HTR-8/SVneo (cell line): ENCODE results near the gene TRABD2B.

Source experiments
- DNase-seq: peaks from one replicate; pipeline ENCODE4 v3.0.0; 2011; ENCODE audit warnings: low spot score, mixed read lengths; ENCODE audit not compliant: insufficient read length
- FAIRE-seq: peaks from 2 replicates; lab custom pipeline; 2011; peaks lifted over from hg19 to GRCh38; lab: Jason Lieb, UNC

Gene TRABD2B

DNA sequence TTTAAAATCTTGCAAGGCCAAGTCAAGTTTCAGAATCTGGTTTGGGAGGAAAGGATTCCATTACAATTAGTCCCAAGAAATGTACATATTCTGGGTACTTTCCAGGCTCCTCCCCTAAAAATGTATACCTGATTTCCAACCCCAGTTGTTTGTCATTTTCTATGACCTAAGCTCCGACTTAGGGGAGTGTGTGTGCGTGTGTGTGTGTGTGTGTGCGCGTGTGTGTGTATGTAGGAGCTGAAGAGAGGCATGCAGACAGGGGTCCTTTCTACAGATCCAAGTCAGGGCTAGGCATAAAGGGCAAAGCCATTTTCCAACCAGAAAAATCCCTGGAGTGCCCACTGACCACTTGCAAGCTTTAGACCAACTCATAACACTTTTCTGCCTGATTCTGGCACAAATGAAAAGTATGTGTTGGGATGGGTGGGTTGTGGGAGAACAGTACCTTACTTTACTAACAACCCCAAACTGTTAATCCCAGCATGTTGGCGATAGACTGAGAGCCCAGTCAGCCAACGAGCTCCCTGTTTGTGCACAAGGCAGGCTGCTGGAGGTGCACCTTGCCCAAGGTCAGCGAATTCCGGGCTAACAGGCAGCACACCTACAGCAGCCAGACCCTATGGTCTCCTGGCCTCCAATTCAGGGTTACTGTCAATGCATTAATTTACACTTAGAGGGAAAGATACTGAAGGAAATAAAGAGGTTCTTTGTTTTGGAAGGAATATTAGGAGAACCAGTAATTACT is 1.7 kb downstream of the TRABD2B start:
- DNase-seq (no peak), FAIRE-seq (no peak)

DNA sequence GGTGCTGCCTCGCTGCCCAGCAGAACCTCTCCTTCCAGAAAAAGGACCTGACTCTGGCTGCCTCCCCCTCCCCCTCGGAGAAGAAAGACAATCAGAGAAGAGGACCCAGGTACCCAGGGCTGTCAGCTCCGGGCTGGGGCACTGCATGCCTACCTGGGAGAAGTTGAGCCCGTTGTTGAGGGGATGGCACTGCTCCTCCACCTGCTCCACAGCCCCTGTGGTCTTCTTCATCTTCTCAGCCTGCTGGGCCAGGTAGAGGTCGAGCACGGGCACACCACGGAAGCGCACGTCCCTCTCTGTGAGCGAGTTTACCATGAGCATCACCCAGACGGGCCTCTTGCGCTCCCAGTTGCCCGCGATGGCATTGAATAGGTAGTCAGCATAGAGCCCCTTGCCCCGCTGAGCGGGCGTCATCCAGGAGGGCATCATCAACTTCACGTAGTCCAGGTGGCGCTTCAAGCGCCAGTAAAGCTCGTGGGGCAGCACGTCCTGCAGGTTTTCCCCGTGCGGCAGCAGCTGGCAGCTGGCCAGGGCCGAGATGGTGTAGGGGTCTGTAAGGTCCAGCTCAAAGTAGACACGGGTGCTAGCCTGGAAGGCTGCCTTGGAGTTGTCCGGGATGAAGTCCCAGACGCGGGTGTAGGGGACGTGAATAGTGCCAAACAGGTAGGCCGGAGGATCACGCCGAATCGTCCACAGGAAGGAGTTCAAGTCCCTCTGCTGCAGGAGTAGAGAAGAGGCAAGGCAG is 3.1 kb downstream of the TRABD2B start:
- FAIRE-seq (no peak), DNase-seq (no peak)

DNA sequence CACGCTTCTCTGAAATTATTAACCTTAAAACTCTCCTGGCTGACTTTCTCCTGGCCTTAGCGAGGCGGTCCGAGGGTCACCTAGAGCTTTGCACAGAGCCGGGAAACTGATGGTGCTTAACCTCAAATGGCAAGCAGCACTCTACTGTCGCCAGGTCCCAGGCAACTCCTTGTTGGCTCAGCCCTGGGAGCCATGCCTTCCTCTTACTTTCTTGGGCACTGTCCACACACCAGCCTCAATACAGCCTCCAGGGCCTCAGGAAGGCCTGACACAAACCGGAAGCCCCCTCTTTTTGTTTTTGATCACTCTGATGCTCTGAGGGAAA is 3.8 kb downstream of the TRABD2B start:
- FAIRE-seq (no peak), DNase-seq (no peak)

DNA sequence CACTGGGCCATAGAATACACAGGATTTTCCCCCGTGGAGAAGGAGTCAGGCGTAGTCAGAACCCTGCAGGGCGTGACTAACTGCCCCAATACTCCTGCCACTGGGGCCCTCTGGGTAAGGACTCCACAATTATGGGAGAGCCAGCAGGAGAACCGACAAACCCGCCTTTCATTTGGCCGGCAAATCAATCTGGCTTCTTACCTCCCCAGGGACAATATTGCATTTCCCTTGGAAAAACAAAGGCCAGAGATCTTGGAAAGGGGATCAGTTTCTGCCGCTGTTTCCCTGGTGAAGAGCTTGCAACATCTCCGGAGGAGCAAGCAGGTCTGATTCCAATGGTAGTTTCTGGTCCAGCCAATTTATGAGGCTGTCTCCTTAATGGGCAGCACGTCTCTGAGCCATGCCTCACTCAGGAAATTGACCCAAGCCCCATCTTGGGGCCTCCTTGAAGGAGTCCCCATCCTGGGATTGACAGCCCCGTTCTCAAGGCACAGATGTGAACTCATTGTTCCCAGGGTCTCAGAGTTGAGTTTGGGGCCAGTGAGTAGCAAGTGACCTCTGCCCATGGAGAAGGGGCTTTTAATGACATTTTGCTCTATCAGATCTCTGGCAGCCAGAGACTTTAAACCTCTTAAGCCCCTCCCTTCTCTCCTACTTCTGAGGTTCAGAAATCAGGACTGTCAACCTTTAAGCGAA is 4.3 kb downstream of the TRABD2B start:
- no peak for FAIRE-seq
- no peak for DNase-seq

DNA sequence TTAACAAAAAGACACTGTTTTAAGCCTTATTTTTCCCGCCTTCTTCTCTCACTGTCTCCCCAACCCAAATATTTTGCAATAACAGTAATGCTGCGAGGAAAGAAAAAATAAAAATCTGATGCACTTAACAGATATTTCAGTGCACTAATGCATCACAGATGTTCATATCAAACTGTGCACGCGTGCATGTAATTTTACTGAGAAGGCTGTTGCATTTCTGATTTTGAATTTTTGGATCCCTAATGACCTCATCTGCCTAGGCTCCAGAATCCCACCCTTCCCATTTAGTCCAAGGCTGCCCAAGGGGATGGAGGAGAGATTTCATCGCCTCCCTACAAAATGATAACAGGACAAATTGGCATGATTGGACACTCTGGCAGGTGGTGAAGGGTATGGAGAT is 5.5 kb downstream of the TRABD2B start:
- FAIRE-seq: no peak
- DNase-seq: no peak

DNA sequence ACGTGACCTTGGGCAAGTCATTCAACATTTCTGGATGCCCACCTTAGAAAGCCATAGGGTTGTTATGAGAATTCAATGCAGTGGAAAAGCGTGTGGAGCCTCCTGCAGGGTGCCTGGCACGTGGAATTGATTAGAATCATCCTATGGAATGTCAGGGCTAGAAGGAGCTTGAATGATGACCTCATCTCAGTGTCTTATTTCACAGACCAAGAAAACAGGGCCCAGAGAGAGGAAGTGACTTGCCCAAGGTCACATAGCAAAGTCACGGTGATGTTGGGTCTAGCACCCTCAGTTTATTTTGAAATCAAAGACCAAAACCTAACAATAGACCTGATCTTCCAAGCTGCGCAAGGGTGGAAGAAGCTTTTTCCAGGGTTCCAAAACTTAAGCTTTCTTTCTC is 6.0 kb downstream of the TRABD2B start:
- DNase-seq: no peak
- FAIRE-seq: no peak

DNA sequence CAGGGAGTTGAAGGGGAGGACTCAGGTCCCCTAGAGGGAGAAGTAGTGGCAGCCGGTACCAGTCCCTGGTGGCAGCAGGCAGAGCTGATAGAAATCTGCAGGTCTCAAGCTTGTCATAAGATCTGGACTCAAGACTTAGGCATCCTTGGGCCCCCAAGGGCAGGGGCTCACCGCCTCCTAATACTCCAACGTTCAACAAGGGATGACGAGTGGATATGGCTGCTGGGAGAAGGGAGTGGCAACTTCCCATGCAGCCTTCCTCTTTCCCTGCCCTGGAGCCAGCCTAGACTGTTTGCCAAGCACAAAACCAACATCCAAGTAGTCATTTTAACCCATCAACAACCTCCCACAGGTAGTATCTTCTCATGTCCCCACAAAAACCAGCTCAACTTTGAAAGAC is 6.9 kb downstream of the TRABD2B start:
- FAIRE-seq: no peak
- no peak for DNase-seq

DNA sequence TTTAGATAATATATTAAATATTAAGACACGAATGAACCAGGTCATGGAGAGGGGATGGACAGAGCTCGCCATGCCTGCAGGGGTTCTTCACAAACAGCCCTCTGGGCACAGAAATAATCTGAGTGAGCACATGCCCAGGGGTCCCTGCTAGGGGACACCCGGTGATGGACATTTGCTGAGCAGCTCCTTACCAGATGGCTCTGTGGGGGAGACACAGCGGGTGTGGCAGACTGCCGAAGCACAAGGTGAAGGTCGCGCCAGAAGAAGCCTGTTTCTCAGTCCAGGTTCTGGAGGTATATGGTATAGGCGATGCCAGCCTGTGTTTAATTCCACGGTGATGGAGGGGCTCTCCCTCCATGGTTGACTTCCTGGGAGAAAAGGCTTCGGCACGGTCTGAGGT is 9.6 kb downstream of the TRABD2B start:
- no peak for DNase-seq

DNA sequence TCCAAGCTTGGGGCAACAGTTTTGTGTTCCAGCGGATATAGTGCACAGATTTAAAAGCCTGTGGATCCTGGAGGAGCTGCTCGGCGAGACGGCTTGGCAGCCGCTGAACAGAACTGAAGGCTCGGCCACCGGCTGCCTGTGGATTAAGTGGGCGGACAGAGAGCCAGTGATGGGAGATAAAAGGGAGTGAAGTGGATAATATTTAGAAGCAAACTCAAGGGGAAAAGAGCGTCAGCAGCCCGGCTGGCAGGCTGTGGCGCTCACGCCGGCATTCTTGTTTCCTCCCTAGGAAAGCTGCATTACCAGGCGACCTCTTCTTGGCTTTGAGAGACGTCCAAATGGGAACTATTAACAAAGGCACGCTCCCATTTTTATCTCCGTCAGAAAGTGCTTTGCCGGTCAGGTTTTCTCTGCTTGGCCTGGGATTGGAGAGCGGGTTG is 10.4 kb downstream of the TRABD2B start:
- DNase-seq (no peak), FAIRE-seq (no peak)

More for the DNA sequence above, 9.6 kb downstream of the TRABD2B start:
- no peak for FAIRE-seq

DNA sequence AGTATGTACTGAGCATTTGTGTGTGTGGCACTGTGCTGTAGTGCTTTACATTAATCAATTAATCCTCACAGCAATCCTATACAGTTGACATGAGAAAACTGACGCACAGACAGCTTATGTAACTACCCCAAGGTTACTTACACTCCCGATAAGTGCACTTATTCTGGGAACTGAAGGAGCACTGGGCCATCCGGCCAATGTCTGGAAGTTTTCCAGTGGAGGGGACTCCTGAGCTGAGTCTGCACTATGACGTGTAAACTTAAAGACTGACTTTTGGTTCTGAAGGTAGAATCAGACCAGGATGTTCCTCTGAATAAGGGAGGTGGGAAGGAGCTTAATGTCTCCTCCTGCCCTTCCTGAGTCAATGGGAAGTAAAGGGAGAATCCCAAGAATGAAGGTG is 12.2 kb downstream of the TRABD2B start:
- no peak for DNase-seq
- FAIRE-seq: no peak

DNA sequence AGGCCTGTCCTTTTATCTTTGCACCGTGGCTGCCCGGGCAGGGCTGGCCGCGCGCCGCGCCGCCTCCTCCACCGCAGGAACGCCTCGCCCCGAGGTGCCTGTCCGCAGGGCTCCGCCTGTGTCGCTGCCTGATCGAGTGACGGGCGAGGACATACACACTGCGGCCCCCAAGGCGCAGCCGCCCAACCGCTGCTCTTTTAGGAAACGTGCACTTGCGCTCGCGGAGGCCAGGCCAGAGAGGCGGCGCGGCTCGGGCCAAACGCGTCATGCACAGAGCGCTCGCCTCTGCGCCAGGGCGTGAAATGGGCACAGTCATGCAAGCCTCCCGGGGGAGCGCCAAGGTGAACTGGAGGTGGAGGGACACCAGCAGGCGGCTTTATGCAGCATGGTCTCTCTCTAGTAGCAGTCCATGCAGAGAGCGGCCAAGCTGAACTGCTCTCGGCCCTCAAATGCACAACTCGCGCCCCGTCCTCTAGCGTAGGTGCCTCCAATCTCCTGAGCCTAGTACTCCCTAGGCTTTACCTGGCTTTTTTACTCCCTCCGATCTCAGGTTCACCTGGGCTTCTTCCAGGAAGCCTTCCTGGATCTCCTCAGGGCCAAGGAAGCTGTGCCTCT is 12.9 kb downstream of the TRABD2B start:
- FAIRE-seq (no peak), DNase-seq (no peak)

DNA sequence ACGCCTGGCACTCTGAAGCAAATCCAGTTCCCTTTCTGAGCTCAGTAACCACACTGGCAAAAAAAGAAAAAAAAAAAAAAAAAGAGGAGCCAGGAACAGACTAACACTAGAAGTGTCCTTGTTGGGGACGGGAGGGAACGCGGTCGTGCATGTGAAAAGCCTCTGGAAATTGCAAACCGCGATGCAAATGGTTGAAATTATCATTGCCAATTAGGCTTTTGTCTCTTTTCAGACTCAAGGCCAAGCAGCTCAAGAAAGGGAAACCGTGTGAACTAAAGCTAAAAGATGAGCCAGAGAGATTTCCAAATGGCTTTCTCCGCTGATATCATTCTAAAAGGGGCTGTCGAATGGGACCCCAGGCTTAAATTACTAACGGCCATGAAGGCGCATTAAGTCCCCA is 13.5 kb downstream of the TRABD2B start:
- no peak for FAIRE-seq
- no peak for DNase-seq

DNA sequence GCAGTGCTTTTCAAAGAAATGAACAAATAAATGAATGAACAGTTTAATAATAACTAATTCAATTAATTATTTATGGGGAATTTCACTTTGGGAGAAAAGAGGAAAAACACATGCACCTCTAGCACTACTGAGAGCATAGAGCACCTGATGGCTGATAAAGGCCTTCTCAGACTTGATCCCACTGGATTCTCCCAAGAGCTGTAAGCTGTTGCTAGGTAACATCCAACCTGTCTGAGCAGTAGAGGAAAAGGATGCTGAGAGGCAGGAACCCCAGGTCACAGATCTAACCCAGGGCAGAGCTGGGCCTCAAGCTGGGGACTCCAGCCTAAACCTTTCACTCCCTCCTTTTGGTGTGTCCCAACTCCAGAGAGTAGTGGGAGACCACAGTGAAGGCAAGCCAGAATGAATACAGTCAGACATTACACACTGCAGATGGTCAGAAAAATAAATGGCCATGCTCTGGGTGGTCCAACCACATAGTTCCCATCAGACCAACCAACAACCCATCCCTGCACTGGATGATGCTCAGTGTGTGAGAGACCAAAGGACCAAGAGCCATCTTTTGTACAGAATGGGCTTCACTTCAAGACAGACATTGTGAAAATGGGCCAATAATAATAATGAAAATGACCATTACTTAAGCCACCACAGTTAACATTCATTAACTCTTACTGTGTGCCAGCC is 15.4 kb downstream of the TRABD2B start:
- DNase-seq (no peak), FAIRE-seq (no peak)

DNA sequence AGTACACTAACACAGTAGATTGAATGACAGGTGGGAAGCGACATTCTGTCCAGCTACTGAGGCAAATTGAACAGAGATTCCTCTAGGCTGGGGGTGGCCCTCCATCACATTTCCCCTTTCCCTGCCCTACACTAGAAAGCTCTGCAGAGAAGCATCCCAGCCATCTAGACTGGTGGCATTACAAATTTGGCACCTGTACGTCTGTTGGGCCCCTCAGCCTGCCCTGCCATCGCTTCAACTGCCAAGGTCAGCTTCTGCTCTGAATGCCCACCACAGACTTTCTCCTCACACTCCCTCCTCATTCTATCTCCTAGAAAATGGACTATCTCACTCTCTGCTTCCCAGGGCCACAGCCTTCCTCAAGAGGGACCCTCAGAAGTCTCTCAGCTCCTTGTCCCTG is 16.7 kb downstream of the TRABD2B start:
- FAIRE-seq (no peak), DNase-seq (no peak)

DNA sequence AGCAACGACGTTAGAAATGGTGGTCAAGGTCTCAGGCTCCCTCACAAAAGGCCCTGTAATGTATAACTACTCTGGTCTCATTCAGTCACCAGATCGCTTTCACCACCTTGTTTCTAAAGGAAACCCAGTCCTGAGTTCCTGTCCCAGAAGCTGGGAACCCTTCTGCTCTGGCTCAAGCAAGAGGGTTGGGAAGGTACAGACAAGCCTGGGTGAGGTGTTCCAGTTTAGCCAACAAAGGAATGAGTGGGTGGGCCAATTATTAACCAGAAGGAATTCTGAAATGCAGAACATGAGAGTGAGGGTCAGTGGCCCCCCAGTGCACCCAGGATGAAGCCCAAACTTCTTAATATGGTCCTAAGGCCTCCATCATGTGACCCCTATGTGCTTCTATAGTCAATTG is 17.5 kb downstream of the TRABD2B start:
- DNase-seq (no peak), FAIRE-seq (no peak)

DNA sequence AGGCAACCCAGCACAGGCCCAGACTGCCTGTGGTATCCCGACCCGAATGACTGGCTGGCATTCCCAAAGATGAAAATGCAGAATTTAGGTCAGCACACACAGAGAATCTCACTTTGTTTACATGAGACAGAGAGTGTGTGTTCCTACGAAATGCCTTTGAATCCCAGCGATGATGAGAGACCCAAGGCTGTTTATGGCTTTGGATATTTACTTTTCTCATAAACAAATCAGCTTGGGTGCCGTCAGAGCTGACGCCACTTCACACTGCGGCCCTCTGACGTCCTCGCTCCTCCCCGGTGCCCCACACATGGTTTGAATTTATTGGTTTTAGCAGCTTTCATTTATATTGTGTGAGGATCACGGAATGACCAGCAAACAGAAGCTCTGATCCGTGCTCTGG is 18.7 kb downstream of the TRABD2B start:
- DNase-seq (no peak), FAIRE-seq (no peak)

DNA sequence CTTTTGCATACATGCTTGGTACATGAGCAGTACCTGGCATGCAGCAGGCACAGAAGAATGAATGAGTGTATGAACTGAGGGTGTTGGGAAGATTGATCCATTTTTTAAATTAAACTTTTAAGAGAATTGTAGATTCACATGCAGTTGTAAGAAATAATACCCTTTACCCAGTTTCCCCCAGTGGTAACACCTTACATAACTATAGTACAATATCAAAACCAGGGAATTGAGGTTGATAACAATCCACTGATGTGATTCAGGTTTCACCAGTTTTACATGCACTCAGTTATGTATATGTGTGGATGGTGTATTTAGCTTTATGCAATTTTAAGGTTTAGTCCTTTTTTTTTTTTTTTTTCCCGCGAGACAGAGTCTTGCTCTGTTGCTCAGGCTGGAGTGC is 20.5 kb downstream of the TRABD2B start:
- no peak for FAIRE-seq
- no peak for DNase-seq

DNA sequence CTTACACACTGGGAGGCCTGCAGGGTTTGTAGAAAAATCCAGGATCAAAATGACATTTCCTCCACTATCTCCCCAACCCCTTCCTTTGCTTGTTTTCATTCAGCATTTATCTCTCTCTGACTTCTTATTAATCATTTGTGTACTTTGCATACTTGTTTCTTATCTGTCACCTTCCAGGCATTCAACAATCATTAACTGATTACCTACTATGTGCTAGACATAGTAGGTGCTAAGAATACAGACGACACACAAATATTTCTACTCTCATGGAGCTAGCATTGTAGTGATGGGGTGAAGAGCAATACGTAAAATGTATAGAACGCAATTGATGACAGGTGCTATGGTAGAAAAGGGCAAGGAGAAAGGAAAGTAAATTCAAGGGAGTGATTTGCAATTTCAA is 20.9 kb downstream of the TRABD2B start:
- no peak for FAIRE-seq

DNA sequence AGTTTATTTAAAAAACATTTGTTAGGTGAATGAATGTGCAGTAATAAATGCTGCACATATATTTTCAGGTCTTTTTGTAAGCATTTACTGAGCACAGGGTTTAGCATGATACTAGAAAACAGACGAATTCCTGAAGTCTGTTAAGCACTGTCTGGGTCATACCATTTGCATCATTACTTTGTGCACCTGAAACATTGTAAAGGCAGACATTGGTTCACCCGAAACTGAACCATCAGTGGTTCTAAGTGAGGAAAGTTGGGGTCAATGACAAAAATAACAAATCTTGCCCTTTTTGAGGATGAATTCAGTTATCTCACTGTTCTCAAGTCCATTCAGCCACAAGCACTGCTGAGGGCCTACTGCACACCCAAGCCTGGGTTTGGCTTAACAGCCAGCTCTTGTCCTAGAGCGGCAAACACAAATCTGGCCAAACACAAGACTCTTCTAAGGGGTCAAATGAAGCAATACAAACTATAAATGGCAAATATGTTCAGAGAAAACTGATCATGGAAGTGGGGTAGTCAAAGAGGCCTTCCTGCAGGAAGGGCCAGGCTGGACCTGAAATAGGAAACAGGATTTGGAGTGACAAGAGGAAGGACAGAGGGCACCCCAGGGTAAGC is 21.8 kb downstream of the TRABD2B start:
- no peak for FAIRE-seq
- no peak for DNase-seq

More for the DNA sequence above, 20.9 kb downstream of the TRABD2B start:
- no peak for DNase-seq

DNA sequence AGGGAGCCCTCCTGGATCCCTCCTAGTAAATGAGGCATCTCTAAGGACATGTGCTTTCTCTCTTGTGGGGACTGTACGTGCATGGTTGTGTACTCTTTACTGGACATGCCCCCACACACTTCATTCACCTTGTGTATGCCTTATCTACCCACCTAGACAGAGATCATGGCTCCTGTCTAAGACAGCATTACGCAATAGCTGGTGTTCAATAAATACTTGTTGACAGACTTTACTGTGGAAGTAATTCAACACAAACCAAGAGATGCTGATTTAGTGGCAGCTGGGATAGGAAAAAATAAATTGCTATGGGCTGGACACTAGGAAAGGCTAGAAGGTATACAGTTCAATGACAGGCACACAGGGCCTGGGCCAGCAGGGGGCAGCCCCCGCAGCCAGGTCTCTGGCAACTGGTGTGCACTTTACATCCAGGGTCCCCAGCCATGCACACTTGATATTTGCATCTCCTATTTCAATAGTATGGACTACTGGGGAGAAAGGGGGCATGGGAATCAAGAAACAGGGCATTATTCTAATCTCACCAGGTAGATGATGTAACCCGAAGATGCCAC is 24.2 kb downstream of the TRABD2B start:
- DNase-seq (no peak), FAIRE-seq (no peak)
